Lower leg skin (tissue), 4 donors: ENCODE measurements around the gene PRSS21. TPM values are rescaled to one million over a fixed set of nuclear protein-coding genes. Genes with fewer than 3 reads are reported as not detected.

Experiments used
- DNase-seq, 2 donors: peaks; one replicate each; pipeline ENCODE4 v3.0.0-alpha.2; 2019; ENCODE audit warnings: low spot score in 2 of 2
- H3K4me3 ChIP-seq: fragments of 200-600 bp; sonication (generic); 2 replicates; pipeline ENCODE4 v1.5.1; 2017; ENCODE audit warnings: mild to moderate bottlenecking, low read depth; ENCODE audit not compliant: poor library complexity, severe bottlenecking
- POLR2A ChIP-seq, 2 donors: fragments of 450-650 bp; IDR thresholded peaks; one replicate each; pipeline ENCODE4 v1.6.1; 2016 to 2017; ENCODE audit warnings: antibody characterized with exemption in 2 of 2, mild to moderate bottlenecking in 1 of 2, moderate library complexity in 1 of 2
- WGBS, 2 donors: methylation state at CpG; one replicate each; pipeline ENCODE4 v1.1.5; 2018; 5-methylcytosine and 5-hydroxymethylcytosine counted together
- intact Hi-C: fragments of 100-400 bp; cut with DNase I; formaldehyde crosslinking; loops from one replicate; pipeline ENCODE4 v1.15.0; 2023; ENCODE audit warnings: low total_unique reads
- total RNA-seq, 4 donors: library from RNA; depleted of rRNA; stranded (reverse); fragments of >200 nt; gene quantifications; one replicate each; pipeline ENCODE4 v1.1.0, GENCODE V29; 2016
- TF ChIP-seq, protein P1 (sequence below), 3 donors: fragments of 450-650 bp; IDR thresholded peaks; one replicate each; pipeline ENCODE4 v1.5.1; 2016; ENCODE audit warnings: antibody characterized with exemption in 3 of 3, mild to moderate bottlenecking in 3 of 3, moderate library complexity in 2 of 3

The PRSS21 gene
- total RNA-seq, 4 donors from 2014 or later, result 0.63 TPM; not detected in 3

DNA sequence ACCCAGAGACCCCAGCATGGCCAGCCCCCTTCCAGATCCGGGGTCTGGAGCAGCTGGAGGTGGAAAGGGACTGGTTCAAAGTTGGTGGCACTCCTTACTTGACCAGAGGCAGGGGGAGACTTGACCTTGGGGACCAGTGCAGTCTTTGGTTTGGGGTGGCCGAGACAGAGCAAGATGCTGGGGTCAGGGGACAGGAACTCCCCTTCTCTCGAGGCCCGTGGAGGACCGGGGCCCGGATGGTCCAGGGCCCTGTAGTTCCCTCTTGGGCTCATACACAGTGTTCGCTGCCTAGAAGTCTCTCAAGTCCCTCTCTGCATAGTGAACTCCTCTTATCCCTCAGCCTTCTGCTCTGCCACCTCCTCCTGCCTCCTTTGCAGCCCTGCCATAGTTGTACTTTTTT lies 29.1 kb upstream of the PRSS21 start:
- TF ChIP-seq, protein P1, sequence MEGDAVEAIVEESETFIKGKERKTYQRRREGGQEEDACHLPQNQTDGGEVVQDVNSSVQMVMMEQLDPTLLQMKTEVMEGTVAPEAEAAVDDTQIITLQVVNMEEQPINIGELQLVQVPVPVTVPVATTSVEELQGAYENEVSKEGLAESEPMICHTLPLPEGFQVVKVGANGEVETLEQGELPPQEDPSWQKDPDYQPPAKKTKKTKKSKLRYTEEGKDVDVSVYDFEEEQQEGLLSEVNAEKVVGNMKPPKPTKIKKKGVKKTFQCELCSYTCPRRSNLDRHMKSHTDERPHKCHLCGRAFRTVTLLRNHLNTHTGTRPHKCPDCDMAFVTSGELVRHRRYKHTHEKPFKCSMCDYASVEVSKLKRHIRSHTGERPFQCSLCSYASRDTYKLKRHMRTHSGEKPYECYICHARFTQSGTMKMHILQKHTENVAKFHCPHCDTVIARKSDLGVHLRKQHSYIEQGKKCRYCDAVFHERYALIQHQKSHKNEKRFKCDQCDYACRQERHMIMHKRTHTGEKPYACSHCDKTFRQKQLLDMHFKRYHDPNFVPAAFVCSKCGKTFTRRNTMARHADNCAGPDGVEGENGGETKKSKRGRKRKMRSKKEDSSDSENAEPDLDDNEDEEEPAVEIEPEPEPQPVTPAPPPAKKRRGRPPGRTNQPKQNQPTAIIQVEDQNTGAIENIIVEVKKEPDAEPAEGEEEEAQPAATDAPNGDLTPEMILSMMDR (IDR thresholded peaks at IDR 0.05), result no peak
- no peak for TF ChIP-seq POLR2A (IDR thresholded peaks at IDR 0.05)
- no peak overlapping the region for H3K4me3 ChIP-seq
- DNase-seq, result no peak
- intact Hi-C loops, result no loop called here
- WGBS, 2 donors, result 47 to 51% methylated on average over 7 of the region's 7 CpGs

DNA sequence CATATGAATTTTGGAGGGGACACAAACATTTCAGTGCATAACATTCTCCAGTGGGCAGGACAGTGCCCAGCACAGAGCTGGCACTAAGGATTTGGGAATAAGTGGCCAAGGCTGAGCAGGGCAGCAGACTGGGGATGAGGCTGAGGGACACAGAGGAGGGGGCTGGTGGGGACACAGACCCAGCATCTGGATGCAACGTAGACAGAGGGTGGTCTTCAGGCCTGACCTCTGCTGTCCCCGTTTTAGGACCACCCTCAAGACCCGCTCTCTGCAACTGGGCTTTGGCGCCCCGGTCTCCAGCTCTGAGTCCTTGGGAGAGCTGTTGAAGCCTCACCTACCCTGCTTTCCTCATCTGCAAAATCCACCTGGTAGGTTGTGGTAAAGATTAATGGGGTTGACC lies 26.4 kb upstream of the PRSS21 start:
- H3K4me3 ChIP-seq, result no peak overlapping the region
- WGBS, 2 donors, result 80 to 85% methylated on average over 3 to 5 of the region's 5 CpGs
- DNase-seq, result no peak
- intact Hi-C loops, result no loop called here
- TF ChIP-seq, protein P1 (IDR thresholded peaks at IDR 0.05), result no peak
- TF ChIP-seq POLR2A (IDR thresholded peaks at IDR 0.05), result no peak

DNA sequence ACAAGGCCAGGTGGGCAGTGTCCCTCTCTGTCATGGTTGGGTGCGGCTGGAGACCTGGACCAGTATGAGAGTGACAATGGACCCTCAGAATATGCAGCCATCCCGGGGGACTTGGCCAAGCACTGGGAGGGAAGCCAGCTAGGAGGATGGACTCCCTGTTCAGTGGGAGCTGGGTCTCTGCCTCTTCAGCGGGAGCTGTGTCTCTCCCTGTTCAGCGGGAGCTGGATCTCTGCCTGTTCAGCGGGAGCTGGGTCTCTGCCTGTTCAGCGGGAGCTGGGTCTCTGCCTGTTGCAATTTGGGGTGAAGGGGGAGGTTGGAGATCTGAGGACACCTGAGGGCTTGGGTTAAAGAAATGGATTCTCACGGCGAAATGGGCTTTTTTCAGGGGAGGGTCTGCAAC lies 25.9 kb upstream of the PRSS21 start:
- intact Hi-C loops, result no loop called here
- TF ChIP-seq POLR2A (IDR thresholded peaks at IDR 0.05), result no peak
- TF ChIP-seq, protein P1 (IDR thresholded peaks at IDR 0.05), result no peak
- no peak overlapping the region for H3K4me3 ChIP-seq
- no peak for DNase-seq
- 59 to 60% methylated on average over 8 of the region's 8 CpGs for WGBS, 2 donors

DNA sequence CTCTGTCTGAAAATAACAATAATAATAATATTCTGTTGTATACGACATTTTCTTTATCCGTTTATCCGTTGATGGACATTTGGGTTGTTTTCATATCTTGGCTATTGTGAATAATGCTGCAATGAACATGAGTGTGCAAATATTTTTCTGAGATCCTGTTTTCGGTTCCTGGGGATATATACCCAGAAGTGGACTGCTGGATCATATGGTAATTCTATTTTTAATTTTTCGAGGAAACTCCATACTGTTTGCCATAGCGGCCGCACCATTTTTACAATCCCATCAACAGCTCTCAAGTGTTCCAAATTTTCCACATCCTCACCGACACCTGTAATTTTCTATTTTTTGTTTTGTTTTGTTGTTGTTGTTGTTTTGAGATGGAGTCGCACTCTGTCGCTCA lies 24.1 kb upstream of the PRSS21 start:
- no peak for DNase-seq
- WGBS, 2 donors, result 78 to 80% methylated on average over 10 of the region's 10 CpGs
- intact Hi-C loops, result no loop called here
- no peak for TF ChIP-seq POLR2A (IDR thresholded peaks at IDR 0.05)
- TF ChIP-seq, protein P1 (IDR thresholded peaks at IDR 0.05), result no peak
- H3K4me3 ChIP-seq, result no peak overlapping the region

DNA sequence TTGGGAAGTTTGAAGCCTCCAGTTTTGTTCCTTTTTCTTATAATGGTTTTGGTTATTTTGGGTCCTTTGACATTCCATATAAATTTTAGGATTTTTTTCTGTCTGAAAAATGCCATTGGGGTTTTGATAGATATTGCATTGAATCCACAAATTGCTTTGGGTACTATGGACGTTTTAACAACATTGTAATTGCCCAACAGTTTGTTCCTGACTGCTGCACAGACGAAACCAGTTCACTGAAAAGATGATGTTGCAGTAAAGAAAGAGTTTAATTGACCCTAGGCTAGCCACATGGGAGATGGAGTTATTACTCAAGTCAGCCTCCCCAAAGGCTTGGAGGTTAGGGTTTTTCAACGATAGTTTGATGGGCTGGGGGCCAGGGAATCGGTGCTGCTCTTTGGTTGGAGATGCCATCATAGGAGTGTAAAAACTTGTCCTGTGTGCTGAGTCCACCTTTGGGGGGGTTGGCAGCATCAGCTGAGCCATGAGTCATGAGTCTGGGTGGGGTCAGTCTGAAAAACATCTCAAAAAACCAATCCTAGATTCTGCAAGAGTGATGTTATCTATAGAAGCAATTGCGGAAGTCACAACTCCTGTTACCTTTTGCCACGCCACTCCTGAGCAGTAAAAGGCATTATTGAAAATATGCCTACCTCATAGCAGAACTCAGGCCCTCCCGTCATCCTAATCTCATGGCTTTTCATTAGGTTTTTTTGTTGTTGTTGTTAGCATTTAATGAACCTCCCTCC lies 21.5 kb upstream of the PRSS21 start:
- intact Hi-C loops, result no loop called here
- 48 to 50% methylated on average over 7 of the region's 7 CpGs for WGBS, 2 donors
- DNase-seq, result no peak

More for the DNA sequence above, 21.5 kb upstream of the PRSS21 start:
- TF ChIP-seq, protein P1 (IDR thresholded peaks at IDR 0.05), result no peak
- TF ChIP-seq POLR2A (IDR thresholded peaks at IDR 0.05), result no peak
- no peak overlapping the region for H3K4me3 ChIP-seq
